ENCODE data around the gene GRIN3B.

DNA sequence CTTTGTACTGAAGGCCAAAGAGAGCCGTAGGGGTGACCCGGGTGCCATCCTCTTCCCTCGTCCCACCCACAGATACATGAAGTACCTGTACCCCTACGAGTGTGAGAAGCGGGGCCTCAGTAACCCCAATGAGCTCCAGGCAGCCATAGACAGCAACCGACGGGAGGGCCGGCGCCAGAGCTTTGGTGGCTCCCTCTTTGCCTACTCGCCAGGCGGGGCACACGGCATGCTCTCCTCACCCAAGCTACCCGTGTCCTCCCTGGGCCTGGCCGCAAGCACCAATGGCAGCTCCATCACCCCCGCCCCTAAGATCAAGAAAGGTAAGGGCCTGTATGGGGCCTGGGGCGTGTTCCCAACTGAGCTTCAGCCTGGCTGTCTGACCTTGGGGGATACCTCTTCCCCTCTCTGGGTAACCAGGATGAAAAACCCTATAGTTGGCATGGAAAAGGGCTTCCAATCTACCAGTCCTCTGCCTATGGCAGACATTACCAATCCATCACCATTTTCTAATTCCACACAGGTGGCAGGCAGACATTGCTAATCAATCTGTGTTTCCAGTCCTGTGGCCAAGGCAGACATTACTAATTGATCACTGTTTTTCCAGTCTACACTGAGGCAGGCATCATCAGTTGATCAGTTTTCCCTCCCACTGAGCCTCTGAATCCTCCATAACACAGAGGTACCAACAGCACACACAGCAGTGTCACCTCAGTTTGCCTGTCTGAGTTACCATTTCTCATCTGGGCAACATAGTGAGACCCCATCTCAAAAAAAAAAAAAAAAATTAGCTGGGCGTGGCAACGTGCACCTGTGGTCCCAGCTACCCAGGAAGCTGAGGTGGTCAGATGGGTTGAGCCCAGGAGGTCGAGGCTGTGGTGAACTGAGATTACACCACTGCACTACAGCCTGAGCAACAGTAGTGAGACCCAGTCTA is 35.2 kb upstream of the GRIN3B start:
- no peak for TF ChIP-seq EZH2 (IDR thresholded peaks at IDR 0.05; ENCODE audit: borderline replicate concordance, insufficient read depth, low read depth, low read length, poor library complexity, severe bottlenecking)
- no peak for TF ChIP-seq CTCF (IDR thresholded peaks at IDR 0.05)

Measured in B cell (primary cell).